Measurements from ENCODE around the gene ZFP36.
"Not testable (repeated sequence)": the region's sequence is repeated elsewhere in the genome, so short reads cannot be mapped to it uniquely, and the experiment has no call there.

Gene ZFP36

DNA sequence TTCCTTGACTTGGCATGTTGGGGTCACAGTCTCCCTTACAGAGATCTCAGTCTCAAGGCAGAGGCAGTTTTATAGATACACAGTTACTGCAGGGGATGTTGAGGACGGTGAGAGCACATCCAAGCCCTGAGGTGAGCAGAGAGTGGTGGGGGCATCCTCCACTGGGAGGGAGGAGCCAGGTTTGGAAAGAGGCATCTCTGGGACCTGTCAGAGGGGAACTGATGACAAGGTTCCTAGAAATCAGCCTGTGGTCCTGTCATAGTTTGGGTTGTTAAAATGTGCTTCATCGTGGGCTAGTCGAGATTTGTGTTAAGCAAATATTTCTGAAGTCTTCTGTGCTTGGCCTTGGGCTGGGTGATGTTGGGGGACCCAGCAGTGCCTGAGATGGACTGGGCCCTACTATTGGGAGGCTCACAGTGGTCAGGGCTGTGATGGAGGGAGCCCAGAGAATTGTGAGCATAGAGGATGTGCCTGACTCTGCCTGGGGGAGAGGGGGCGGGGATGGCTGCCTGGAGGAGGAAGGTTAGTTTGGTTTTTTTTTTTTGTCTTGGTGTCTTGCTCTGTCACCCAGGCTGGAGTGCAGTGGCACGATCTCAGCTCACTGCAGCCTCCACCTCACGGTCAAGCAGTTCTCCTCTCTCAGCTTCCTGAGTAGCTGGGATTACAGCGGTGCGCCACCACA lies 42.6 kb downstream of the ZFP36 start:
- DNase-seq: no peak

DNA sequence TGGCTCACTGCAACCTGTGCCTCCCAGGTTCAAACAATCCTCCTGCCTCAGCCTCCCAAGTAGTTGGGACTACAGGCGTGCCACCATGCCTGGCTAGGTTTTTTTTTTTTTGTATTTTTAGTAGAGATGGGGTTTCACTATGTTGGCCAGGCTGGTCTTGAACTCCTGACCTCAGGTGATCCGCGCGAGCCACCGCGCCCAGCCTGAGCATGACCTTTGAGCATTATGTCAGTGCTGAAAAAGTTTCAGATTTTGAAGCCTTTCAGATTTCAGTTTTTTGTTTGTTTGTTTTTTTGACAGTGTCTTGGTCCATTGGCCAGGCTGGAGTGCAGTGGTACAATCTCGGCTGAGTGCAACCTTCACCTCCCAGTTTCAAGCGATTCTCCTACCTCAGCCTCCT lies 44.6 kb downstream of the ZFP36 start:
- not testable (repeated sequence) for DNase-seq

Measured in NCI-H510A treated with DMSO at 0.1 percent for 48 hours (cell line).